IMR-90 (cell line): ENCODE measurements around the gene YJU2. TPM values are rescaled to one million over a fixed set of nuclear protein-coding genes. Genes with fewer than 3 reads are reported as not detected.

Experiments used
- ATAC-seq: fragments of 200-7000 bp; cut with Tn5 transposase; 2 replicates; pipeline ENCODE4 v1.9.1; 2020; ENCODE audit warnings: low read depth, mild to moderate bottlenecking, moderate library complexity
- BruUV-seq: library from RNA; stranded (reverse); fragments of 400-500 nt; replicated peaks from 2 replicates; lab custom pipeline; 2021; lab: Mats Ljungman, UMichigan
- CTCF ChIA-PET: fragments of 300-600 bp; formaldehyde crosslinking; extraction: SDS; loops from one replicate; lab custom pipeline; 2021; ENCODE audit warnings: antibody characterized with exemption; lab: Yijun Ruan, JAX
- POLR2A ChIA-PET: fragments of 300-600 bp; sonication (Branson Sonifier 250); formaldehyde crosslinking; loops from one replicate; lab custom pipeline; 2022; ENCODE audit warnings: antibody characterized with exemption; ENCODE audit not compliant: unreplicated experiment; lab: Charles Lee
- DNase-seq: peaks from one replicate; pipeline ENCODE4 v3.0.0; 2013
- H2AFZ ChIP-seq: replicated peaks from 2 replicates; pipeline ENCODE3; 2013; ENCODE audit warnings: low read length, mild to moderate bottlenecking; ENCODE audit not compliant: poor library complexity
- H2AK5ac ChIP-seq: 2 replicates; pipeline ENCODE4 v1.6.1; 2013; ENCODE audit warnings: low read depth, low read length, inconsistent platforms
- H2AK9ac ChIP-seq: replicated peaks from 2 replicates; pipeline ENCODE3; 2013; ENCODE audit warnings: mild to moderate bottlenecking, low read depth, low read length, moderate library complexity; ENCODE audit not compliant: poor library complexity
- H2BK120ac ChIP-seq: 2 replicates; pipeline ENCODE4 v1.6.1; 2013; ENCODE audit warnings: low read depth, low read length, inconsistent platforms
- H2BK15ac ChIP-seq: 3 replicates; pipeline ENCODE4 v1.6.1; 2013; ENCODE audit warnings: low read depth, low read length, inconsistent platforms
- H2BK20ac ChIP-seq: 2 replicates; pipeline ENCODE4 v1.6.1; 2013; ENCODE audit warnings: low read depth, mild to moderate bottlenecking, inconsistent platforms, low read length, moderate library complexity
- H2BK5ac ChIP-seq: 2 replicates; pipeline ENCODE4 v1.6.1; 2013; ENCODE audit warnings: mild to moderate bottlenecking, low read depth, low read length, inconsistent platforms; ENCODE audit not compliant: poor library complexity, severe bottlenecking
- H3K14ac ChIP-seq: replicated peaks from 2 replicates; pipeline ENCODE4 v1.6.1; 2013; ENCODE audit warnings: low read depth, low read length, inconsistent platforms
- H3K18ac ChIP-seq: 2 replicates; pipeline ENCODE4 v1.6.1; 2013; ENCODE audit warnings: low read depth, low read length, control low read depth
- H3K23ac ChIP-seq: 2 replicates; pipeline ENCODE4 v1.6.1; 2013; ENCODE audit warnings: low read depth, low read length, inconsistent platforms
- H3K27ac ChIP-seq: 2 replicates; pipeline ENCODE4 v1.5.1; 2013; ENCODE audit warnings: mild to moderate bottlenecking, control low read depth, low read length; ENCODE audit not compliant: insufficient read depth
- H3K27me3 ChIP-seq: 2 replicates; pipeline ENCODE4 v1.6.1; 2013; ENCODE audit warnings: low read length; ENCODE audit not compliant: control insufficient read depth, insufficient read depth
- H3K36me3 ChIP-seq: 2 replicates; pipeline ENCODE4 v1.6.1; 2013; ENCODE audit warnings: low read length, mixed read lengths; ENCODE audit not compliant: control insufficient read depth, insufficient read depth
- H3K4ac ChIP-seq: 2 replicates; pipeline ENCODE4 v1.6.1; 2013; ENCODE audit warnings: low read depth, low read length, inconsistent platforms
- H3K4me1 ChIP-seq: 2 replicates; pipeline ENCODE4 v1.6.1; 2013; ENCODE audit warnings: low read length, mixed read lengths; ENCODE audit not compliant: control insufficient read depth, insufficient read depth
- H3K4me2 ChIP-seq: 2 replicates; pipeline ENCODE4 v1.6.1; 2013; ENCODE audit warnings: low read depth, mild to moderate bottlenecking, control low read depth, low read length, moderate library complexity
- H3K4me3 ChIP-seq: 2 replicates; pipeline ENCODE4 v1.5.1; 2013; ENCODE audit warnings: low read depth, mild to moderate bottlenecking, control low read depth, low read length, moderate library complexity; ENCODE audit not compliant: insufficient read depth
- H3K56ac ChIP-seq: 2 replicates; pipeline ENCODE4 v1.6.1; 2013; ENCODE audit warnings: low read length, inconsistent platforms; ENCODE audit not compliant: insufficient read depth; ENCODE audit errors: extremely low read depth
- H3K79me1 ChIP-seq, 2 experiments: 2 replicates each; pipeline ENCODE4 v1.6.1; 2013; ENCODE audit warnings: low read length in 2 of 2, inconsistent platforms in 1 of 2, low read depth in 1 of 2
- H3K9ac ChIP-seq: 2 replicates; pipeline ENCODE4 v1.6.1; 2013; ENCODE audit warnings: low read depth, low read length, control low read depth
- H3K9me1 ChIP-seq: 2 replicates; pipeline ENCODE4 v1.6.1; 2013; ENCODE audit warnings: low read length, inconsistent platforms; ENCODE audit not compliant: insufficient read depth
- H3K9me3 ChIP-seq: 2 replicates; pipeline ENCODE4 v1.6.1; 2013; ENCODE audit warnings: low read length; ENCODE audit not compliant: control insufficient read depth, insufficient read depth
- H4K20me1 ChIP-seq: 2 replicates; pipeline ENCODE4 v1.6.1; 2013; ENCODE audit warnings: low read length, inconsistent platforms; ENCODE audit not compliant: insufficient read depth
- H4K5ac ChIP-seq: 2 replicates; pipeline ENCODE4 v1.6.1; 2013; ENCODE audit warnings: mild to moderate bottlenecking, low read depth, low read length, control low read depth
- H4K8ac ChIP-seq, 2 experiments: 2 replicates each; pipeline ENCODE4 v1.6.1; 2013; ENCODE audit warnings: low read depth in 2 of 2, low read length in 2 of 2, control low read depth in 1 of 2, inconsistent platforms in 1 of 2
- H4K91ac ChIP-seq: 2 replicates; pipeline ENCODE4 v1.6.1; 2013; ENCODE audit warnings: low read depth, low read length, inconsistent platforms; ENCODE audit not compliant: insufficient read depth
- CHD1 ChIP-seq: IDR thresholded peaks from 2 replicates; pipeline ENCODE4 v1.6.1; 2012; ENCODE audit warnings: low read depth, low read length, improper control_type of control experiment
- ELK1 ChIP-seq: fragments of 150-350 bp; IDR thresholded peaks from 2 replicates; pipeline ENCODE4 v1.6.1; 2016; ENCODE audit warnings: low read depth, mild to moderate bottlenecking, low read length, moderate library complexity, borderline replicate concordance
- MAZ ChIP-seq: IDR thresholded peaks from 2 replicates; pipeline ENCODE4 v1.6.1; 2012; ENCODE audit warnings: low read depth, mild to moderate bottlenecking, low read length, improper control_type of control experiment, moderate library complexity, borderline replicate concordance
- MXI1 ChIP-seq: IDR thresholded peaks from 2 replicates; pipeline ENCODE4 v1.6.1; 2012; ENCODE audit warnings: low read depth, mild to moderate bottlenecking, low read length, moderate library complexity, borderline replicate concordance
- POLR2A ChIP-seq: IDR thresholded peaks from 2 replicates; pipeline ENCODE4 v1.6.1; 2012; ENCODE audit warnings: mild to moderate bottlenecking, low read depth, low read length
- RCOR1 ChIP-seq: IDR thresholded peaks from 2 replicates; pipeline ENCODE4 v1.6.1; 2012; ENCODE audit warnings: mild to moderate bottlenecking, low read length, improper control_type of control experiment; ENCODE audit not compliant: insufficient replicate concordance
- RFX5 ChIP-seq: IDR thresholded peaks from 2 replicates; pipeline ENCODE4 v1.8.0; 2012; ENCODE audit warnings: low read depth, mild to moderate bottlenecking, low read length, moderate library complexity
- USF2 ChIP-seq: fragments of 150-350 bp; IDR thresholded peaks from 2 replicates; pipeline ENCODE4 v1.6.1; 2017; ENCODE audit warnings: mild to moderate bottlenecking, antibody characterized with exemption, low read length, low read depth
- WGBS, 2 experiments: methylation state at CpG; one replicate each; pipeline versions ENCODE4 v1.1.5 to v1.1.7; 2013; ENCODE audit warnings: missing lambda C conversion rate in 2 of 2; ENCODE audit not compliant: insufficient read length in 1 of 2; ENCODE audit errors: extremely low coverage in 2 of 2; 5-methylcytosine and 5-hydroxymethylcytosine counted together
- dilution Hi-C: fragments of 300-500 bp; cut with HindIII; formaldehyde crosslinking; loops from one replicate; pipeline ENCODE4 v1.14.3; 2018; ENCODE audit warnings: low sequenced_read_pairs; ENCODE audit not compliant: unreplicated experiment
- in situ Hi-C: fragments of 300-500 bp; cut with MboI; formaldehyde crosslinking; loops from 3 replicates; pipeline ENCODE4 v1.14.3; 2019; ENCODE audit warnings: low sequenced_read_pairs, inconsistent platforms, mixed read lengths
- intact Hi-C: fragments of 100-400 bp; cut with micrococcal nuclease; formaldehyde crosslinking; loops from 2 replicates; pipeline ENCODE4 v1.10.0; 2022
- polyA plus RNA-seq, 3 experiments: library from polyadenylated mRNA; depleted of rRNA; stranded (reverse); fragments of >200 nt; gene quantifications; 2 replicates each; pipeline ENCODE4 v1.2.3, GENCODE V29; 2012; ENCODE audit warnings: low replicate concordance in 1 of 3
- total RNA-seq: library from RNA; depleted of rRNA; stranded (reverse); fragments of >200 nt; gene quantifications from 2 replicates; pipeline ENCODE4 v1.2.3, GENCODE V29; 2012

YJU2 gene
- total and polyA plus RNA-seq, 2 of the 4 experiments (the other 2 are of a cell fraction) = 15.6 to 18.9 TPM

- DNase-seq (peak; percentile 40), ATAC-seq (peak; percentile 99)
- Histone ChIP-seq H2AFZ (peak within 1 kb of the TSS; percentile 79), H3K4me1 (no peaks in the 10 kb centered on the region), H3K27ac (no peak within 1 kb of the TSS; the same call in 1 of the 2 replicates), H2BK20ac (no peak within 1 kb of the TSS), H2BK120ac (no peak within 1 kb of the TSS), H3K9ac (no peak within 1 kb of the TSS), H3K27me3 (no peaks in the 10 kb centered on the region), H3K4ac (no peak within 1 kb of the TSS), H3K18ac (no peak within 1 kb of the TSS), H2BK5ac (no peak within 1 kb of the TSS), H3K9me3 (no peaks in the 10 kb centered on the region), H2AK5ac (no peak within 1 kb of the TSS), H3K9me1 (peaks cover 6% of the 10 kb centered on the region; the same call in 1 of the 2 replicates), H3K4me2 (peak within 1 kb of the TSS; percentile 70), H4K8ac (peak within 1 kb of the TSS; percentile 12 to 84; a peak in 3 of 4 replicates), H3K36me3 (peaks cover 2% of the 10 kb centered on the region; the same call in 1 of the 2 replicates), H3K4me3 (peak within 1 kb of the TSS; percentile 47), H3K79me1 (peaks cover 0 to 3% of the 10 kb centered on the region in 2 experiments; a peak in 1 of 4 replicates), H3K23ac (no peak within 1 kb of the TSS), H3K14ac (no peak within 1 kb of the TSS), H4K91ac (no peak within 1 kb of the TSS), H4K5ac (no peak within 1 kb of the TSS), H4K20me1 (no peaks in the 10 kb centered on the region), H3K56ac (no peak within 1 kb of the TSS; the same call in 1 of the 2 replicates), H2AK9ac (peak within 1 kb of the TSS; percentile 52), H2BK15ac (no peak within 1 kb of the TSS)
- no TSS peak for BruUV-seq
- CTCF ChIA-PET = no interaction called here
- WGBS, 2 experiments = 5% methylated on average over 10 of the region's 63 CpGs; no CpG with 5 or more reads in 1 of the 2 experiments
- TF ChIP-seq RFX5 = no peak
- no peak for TF ChIP-seq ELK1
- TF ChIP-seq MAZ = 0 out of 2 replicates have a peak, but pooled peaks have one; percentile 33
- no peak for TF ChIP-seq USF2
- TF ChIP-seq POLR2A = no peak
- no peak for TF ChIP-seq RCOR1
- TF ChIP-seq CHD1 = no peak
- TF ChIP-seq MXI1 = no peak
- in situ Hi-C loops = no loop called here
- POLR2A ChIA-PET = interaction anchor here (0.6 kb wide), 1 partner anchor 30 kb away, joined by 4 read pairs; no protein-coding TSS in a partner anchor
- dilution Hi-C loops = no loop called here
- intact Hi-C loops = no loop called here
Measured at GRCh38 chr19:4304538-4305256, 57.8 kb downstream of the YJU2 start, which contains the start of gene FSD1. TSS of gene FSD1 (plus strand) at chr19:4304598. CDS start at chr19:4304747, 149 bp downstream.
